Aorta (tissue), 5 donors: ENCODE data around the gene NUDT12. TPM values are rescaled to one million over a fixed set of nuclear protein-coding genes. Genes with fewer than 3 reads are reported as not detected.
A peak's percentile ranks its signal among the peaks of the same experiment; 100 is the strongest.

Experiments
- ATAC-seq: fragments of 200-7000 bp; cut with Tn5 transposase; one replicate; pipeline ENCODE4 v1.9.1; 2022; ENCODE audit warnings: moderate library complexity; ENCODE audit not compliant: low FRiP score
- DNase-seq, 2 donors: peaks; one replicate each; pipeline ENCODE4 v3.0.0-alpha.2; 2020
- H3K27ac ChIP-seq, 2 donors: one replicate each; pipeline ENCODE4 v1.5.1; 2013; ENCODE audit warnings: low read length in 2 of 2, mild to moderate bottlenecking in 2 of 2, moderate library complexity in 2 of 2, control low read depth in 1 of 2, inconsistent platforms in 1 of 2, low read depth in 1 of 2
- H3K27me3 ChIP-seq, 2 donors: one replicate each; pipeline ENCODE4 v1.6.1; 2013; ENCODE audit warnings: control low read depth in 1 of 2, low read length in 1 of 2, mild to moderate bottlenecking in 1 of 2, moderate library complexity in 1 of 2; ENCODE audit not compliant: insufficient read depth in 2 of 2, control insufficient read depth in 1 of 2
- H3K36me3 ChIP-seq, 2 donors: one replicate each; pipeline ENCODE4 v1.6.1; 2013; ENCODE audit warnings: control low read depth in 1 of 2, low read length in 1 of 2, mild to moderate bottlenecking in 1 of 2; ENCODE audit not compliant: insufficient read depth in 2 of 2, control insufficient read depth in 1 of 2
- H3K4me1 ChIP-seq, 2 donors: one replicate each; pipeline ENCODE4 v1.6.1; 2013; ENCODE audit warnings: low read length in 2 of 2, control low read depth in 1 of 2, mild to moderate bottlenecking in 1 of 2, moderate library complexity in 1 of 2; ENCODE audit not compliant: insufficient read depth in 2 of 2, control insufficient read depth in 1 of 2
- H3K4me3 ChIP-seq, 2 donors: one replicate each; pipeline ENCODE4 v1.5.1; 2013; ENCODE audit warnings: low read length in 2 of 2, control low read depth in 1 of 2, mild to moderate bottlenecking in 1 of 2
- H3K9me3 ChIP-seq: one replicate; pipeline ENCODE4 v1.6.1; 2013; ENCODE audit warnings: mild to moderate bottlenecking, low read length; ENCODE audit not compliant: control insufficient read depth
- WGBS, 2 donors: extraction: QIAGEN DNeasy Blood & Tissue Kit; methylation state at CpG; one replicate each; pipeline ENCODE4 v1.1.7; 2013; 5-methylcytosine and 5-hydroxymethylcytosine counted together
- intact Hi-C, 2 donors: fragments of 100-400 bp; cut with DNase I; formaldehyde crosslinking; loops; one replicate each; pipeline versions ENCODE4 v1.14.2 to v1.15.0; 2022
- long read RNA-seq, 2 donors: library from polyadenylated mRNA; unstranded; transcript quantifications; one replicate each; pipeline ENCODE4 v2.0.0, GENCODE V29; 2020 to 2021
- polyA plus RNA-seq, 2 donors: library from polyadenylated mRNA; stranded (reverse); fragments of 200-250 nt; gene quantifications; one replicate each; pipeline ENCODE4 v1.2.3, GENCODE V29; 2013
- total RNA-seq, 2 donors: library from RNA; stranded (reverse); fragmentation: NEBNext Ultra II Directional; extraction: Animal tissue kit (Norgen Biotek cat#: 25700); gene quantifications; one replicate each; pipeline ENCODE4 v1.2.1, GENCODE V29; 2021
- donor health status: healthy with polysubstance abuse.
- donor health status: Bipolar disorder and iron deficiency.
- donor health status: DM: no; HTN: no; CAD: no.
- donor health status: DM: no; HTN: no; CAD: no.
- donor health status: DM: yes; HTN: yes; CAD: no.

The NUDT12 gene
- 1 to 10 TPM; 6.9 to 8.9 TPM for total RNA-seq
- polyA plus RNA-seq = 1 to 10 TPM; 3.1 to 9.4 TPM
- long read RNA-seq, donor 1, partial matches to known transcripts = 0 of 4 reads
- long read RNA-seq, donor 1, other reads (novel, unspliced or antisense) = 4 of 4 reads
- long read RNA-seq, donor 2, partial matches to known transcripts = 0 of 5 reads
- long read RNA-seq, donor 2, other reads (novel, unspliced or antisense) = 2 of 5 reads

- intact Hi-C loops = no loop called here
- H3K4me3 ChIP-seq = peak within 1 kb of the TSS; percentile 78 to 93
- H3K9me3 ChIP-seq = no peaks in the 10 kb centered on the region
- peak; percentile 93 for ATAC-seq
- peak within 1 kb of the TSS; percentile 10 to 78 for H3K27ac ChIP-seq
- H3K27me3 ChIP-seq = no peaks in the 10 kb centered on the region
- 2 to 7% methylated on average over 36 to 37 of the region's 37 CpGs for WGBS, 2 donors
- peaks cover 0 to 2% of the 10 kb centered on the region in 2 donors for H3K4me1 ChIP-seq
- DNase-seq = peak; percentile 81 to 90
- no peaks in the 10 kb centered on the region for H3K36me3 ChIP-seq
Measured at GRCh38 chr5:103562453-103563157, at the start of gene NUDT12. TSS of gene NUDT12 (minus strand) at chr5:103562789. CDS start at chr5:103560248, 2,541 bp downstream.

- Histone ChIP-seq H3K27me3 (peaks cover 0 to 1% of the 10 kb centered on the region in 2 donors), H3K36me3 (no peaks in the 10 kb centered on the region), H3K27ac (no peak overlapping the region), H3K4me1 (no peaks in the 10 kb centered on the region), H3K9me3 (no peaks in the 10 kb centered on the region), H3K4me3 (no peak overlapping the region)
- DNase-seq (no peak), ATAC-seq (no peak)
- intact Hi-C loops = no loop called here
Measured at GRCh38 chr5:103607346-103607745, 44.8 kb upstream of the NUDT12 start.

- DNase-seq = no peak
- Histone ChIP-seq H3K9me3 (no peaks in the 10 kb centered on the region), H3K36me3 (no peaks in the 10 kb centered on the region), H3K27me3 (peaks cover 0 to 1% of the 10 kb centered on the region in 2 donors), H3K4me3 (no peak overlapping the region), H3K4me1 (no peaks in the 10 kb centered on the region), H3K27ac (no peak overlapping the region)
- no peak for ATAC-seq
- 77 to 81% methylated on average over 2 of the region's 2 CpGs for WGBS, 2 donors
- intact Hi-C loops = no loop called here
Measured at GRCh38 chr5:103605277-103605676, 42.7 kb upstream of the NUDT12 start.

- H3K27ac ChIP-seq = no peak overlapping the region
- no peaks in the 10 kb centered on the region for H3K4me1 ChIP-seq
- no peak for DNase-seq
- H3K36me3 ChIP-seq = no peaks in the 10 kb centered on the region
- H3K27me3 ChIP-seq = peaks cover 0 to 1% of the 10 kb centered on the region in 2 donors
- no peak overlapping the region for H3K4me3 ChIP-seq
- H3K9me3 ChIP-seq = no peaks in the 10 kb centered on the region
- intact Hi-C loops = no loop called here
- ATAC-seq = no peak
Measured at GRCh38 chr5:103602438-103602837, 39.8 kb upstream of the NUDT12 start.

GRCh38 chr5:103601314-103601713, 38.7 kb upstream of the NUDT12 start:
- WGBS, 2 donors = 95 to 97% methylated on average over 3 of the region's 3 CpGs
- DNase-seq = no peak
- ATAC-seq = no peak

GRCh38 chr5:103600086-103600485, 37.5 kb upstream of the NUDT12 start:
- H3K9me3 ChIP-seq = no peaks in the 10 kb centered on the region
- peaks cover 0 to 1% of the 10 kb centered on the region in 2 donors for H3K27me3 ChIP-seq
- DNase-seq (no peak), ATAC-seq (no peak)
- no peak overlapping the region for H3K27ac ChIP-seq
- 46 to 58% methylated on average over 1 of the region's 1 CpG for WGBS, 2 donors
- no peak overlapping the region for H3K4me3 ChIP-seq
- intact Hi-C loops = no loop called here
- no peaks in the 10 kb centered on the region for H3K4me1 ChIP-seq
- no peaks in the 10 kb centered on the region for H3K36me3 ChIP-seq

More at GRCh38 chr5:103601314-103601713, 38.7 kb upstream of the NUDT12 start:
- Histone ChIP-seq H3K4me3 (no peak overlapping the region), H3K9me3 (no peaks in the 10 kb centered on the region), H3K4me1 (no peaks in the 10 kb centered on the region), H3K27ac (no peak overlapping the region), H3K36me3 (no peaks in the 10 kb centered on the region), H3K27me3 (peaks cover 0 to 1% of the 10 kb centered on the region in 2 donors)
- intact Hi-C loops = no loop called here

GRCh38 chr5:103598997-103599566, 36.5 kb upstream of the NUDT12 start:
- no peak overlapping the region for H3K27ac ChIP-seq
- no peak overlapping the region for H3K4me3 ChIP-seq
- whole genome bisulfite sequencing, 2 donors = 87 to 89% methylated on average over 3 of the region's 3 CpGs
- H3K9me3 ChIP-seq = no peaks in the 10 kb centered on the region
- ATAC-seq = no peak
- intact Hi-C loops = no loop called here
- H3K4me1 ChIP-seq = no peaks in the 10 kb centered on the region
- no peak for DNase-seq
- H3K27me3 ChIP-seq = peaks cover 0 to 1% of the 10 kb centered on the region in 2 donors
- H3K36me3 ChIP-seq = no peaks in the 10 kb centered on the region

- Histone ChIP-seq H3K27me3 (no peaks in the 10 kb centered on the region), H3K27ac (no peak overlapping the region), H3K36me3 (no peaks in the 10 kb centered on the region), H3K4me1 (no peaks in the 10 kb centered on the region), H3K4me3 (no peak overlapping the region), H3K9me3 (no peaks in the 10 kb centered on the region)
- ATAC-seq = no peak
- intact Hi-C loops = no loop called here
- WGBS, 2 donors = 81 to 95% methylated on average over 3 of the region's 3 CpGs
- no peak for DNase-seq
Measured at GRCh38 chr5:103590221-103590620, 27.6 kb upstream of the NUDT12 start.

GRCh38 chr5:103589776-103590175, 27.2 kb upstream of the NUDT12 start:
- no peaks in the 10 kb centered on the region for H3K27me3 ChIP-seq
- H3K9me3 ChIP-seq = no peaks in the 10 kb centered on the region
- H3K4me3 ChIP-seq = no peak overlapping the region
- WGBS, 2 donors = 55 to 73% methylated on average over 3 of the region's 3 CpGs
- no peaks in the 10 kb centered on the region for H3K4me1 ChIP-seq
- no peak overlapping the region for H3K27ac ChIP-seq
- intact Hi-C loops = no loop called here
- ATAC-seq = no peak
- H3K36me3 ChIP-seq = no peaks in the 10 kb centered on the region
- DNase-seq = no peak
